Epithelial cell of esophagus (primary cell): ENCODE data around the gene DISP3.

Experiments
- DNase-seq: peaks from one replicate; pipeline ENCODE4 v3.0.0; 2010; ENCODE audit warnings: low read depth
- H3K4me3 ChIP-seq: 2 replicates; pipeline ENCODE4 v1.5.1; 2011; ENCODE audit warnings: mild to moderate bottlenecking, low read length, control low read depth
- CTCF ChIP-seq: IDR thresholded peaks from 2 replicates; pipeline ENCODE4 v1.5.1; 2011; ENCODE audit warnings: low read depth, mild to moderate bottlenecking, low read length, control low read depth, inconsistent platforms; ENCODE audit not compliant: insufficient read depth; ENCODE audit errors: missing control alignments

DISP3 gene

GRCh38 chr1:11483581-11484320, 4.8 kb downstream of the DISP3 start:
- no peak for TF ChIP-seq CTCF
- DNase-seq = no peak

DNA sequence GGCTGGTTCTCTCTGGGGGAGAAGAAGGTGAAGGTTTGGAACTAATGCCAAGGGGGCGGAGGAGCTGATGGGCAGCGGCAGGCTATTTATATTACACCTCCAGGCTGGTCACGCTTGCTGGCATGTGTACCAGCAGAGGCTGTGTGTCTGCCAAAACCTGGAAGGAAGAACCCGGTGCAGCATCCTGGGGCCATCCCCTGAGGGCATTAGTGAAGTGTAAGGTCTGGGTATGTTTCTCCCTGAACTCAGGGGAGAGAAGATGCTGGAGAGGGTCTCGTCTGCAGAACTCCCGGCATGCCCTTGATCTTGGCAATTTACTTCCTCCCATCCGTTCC, 5.3 kb downstream of the DISP3 start:
- no peak overlapping the region for H3K4me3 ChIP-seq
- TF ChIP-seq CTCF = no peak
- DNase-seq = no peak

More at GRCh38 chr1:11483581-11484320, 4.8 kb downstream of the DISP3 start:
- H3K4me3 ChIP-seq = no peak overlapping the region

DNA sequence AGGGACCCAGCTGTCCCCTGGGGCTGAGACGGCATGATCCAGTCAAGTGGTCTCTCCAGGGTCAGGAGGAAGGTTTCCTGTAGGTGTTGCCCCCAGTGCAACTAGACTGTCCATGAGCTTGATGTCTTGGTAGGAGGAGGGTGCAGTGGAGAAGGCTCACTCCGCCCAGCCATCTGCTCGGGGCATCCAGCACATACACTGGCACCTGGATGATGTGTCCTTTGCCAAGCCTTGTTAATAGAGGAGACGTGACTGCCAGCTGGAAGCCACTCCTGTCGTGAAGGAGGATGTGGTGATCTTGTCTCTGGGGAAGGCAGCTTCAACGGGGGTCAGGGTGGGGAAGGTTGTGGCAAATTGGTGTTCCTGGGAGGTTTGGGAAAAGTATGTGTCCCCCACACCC, 6.2 kb downstream of the DISP3 start:
- H3K4me3 ChIP-seq = no peak overlapping the region
- DNase-seq = no peak
- no peak for TF ChIP-seq CTCF

DNA sequence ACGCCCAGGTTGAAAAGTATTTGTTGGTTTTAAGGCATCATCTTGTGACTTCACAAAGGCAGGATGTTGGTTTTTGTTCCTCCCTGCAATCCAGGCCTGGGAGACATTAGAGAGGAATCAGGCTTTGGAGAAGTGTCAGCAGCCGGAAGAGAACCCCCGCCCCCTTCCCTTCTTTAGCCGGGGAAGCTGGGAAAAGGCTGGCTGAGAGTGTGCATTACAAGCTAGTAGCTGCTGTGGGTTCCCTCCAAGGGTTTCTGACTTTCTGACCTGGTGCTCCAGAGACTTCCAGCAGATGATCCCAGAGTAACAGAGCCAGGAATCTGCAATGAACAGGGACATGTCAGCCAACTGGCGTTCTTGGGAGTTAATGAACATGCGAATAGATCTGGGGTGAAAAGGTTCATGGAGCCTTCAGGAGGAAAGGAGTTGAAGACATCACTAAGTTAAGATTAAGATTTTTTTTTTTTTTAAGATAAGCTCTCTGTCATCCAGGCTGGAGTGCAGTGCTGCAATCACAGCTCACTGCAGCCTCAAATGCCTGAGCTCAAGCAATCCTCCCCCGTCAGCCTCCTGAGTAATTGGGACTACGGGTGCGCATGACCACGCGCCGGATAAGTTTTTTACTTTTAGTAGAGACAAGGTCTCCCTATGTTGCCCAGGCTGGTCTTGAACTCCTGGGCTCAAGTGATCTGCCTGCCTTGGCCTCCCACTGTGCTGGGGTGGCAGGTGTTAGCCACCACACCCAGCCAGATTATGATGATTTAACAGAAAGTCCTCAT, 7.5 kb downstream of the DISP3 start:
- no peak overlapping the region for H3K4me3 ChIP-seq
- no peak for TF ChIP-seq CTCF
- no peak for DNase-seq

GRCh38 chr1:11487196-11487751, 8.3 kb downstream of the DISP3 start:
- no peak for TF ChIP-seq CTCF
- H3K4me3 ChIP-seq = no peak overlapping the region
- no peak for DNase-seq

- TF ChIP-seq CTCF = no peak
- DNase-seq = no peak
- no peak overlapping the region for H3K4me3 ChIP-seq
Observed at GRCh38 chr1:11488201-11488770, 9.3 kb downstream of the DISP3 start.
